ENCODE results near the gene ANKFY1. TPM values are rescaled to one million over a fixed set of nuclear protein-coding genes. Genes with fewer than 3 reads are reported as not detected.

The ANKFY1 gene
- total RNA-seq, 1 donor from 2014 or later: 44.2 TPM

- no peak for DNase-seq (ENCODE audit: extremely low spot score in 2 of 2)
- H3K4me3 ChIP-seq: no peak overlapping the region
- intact Hi-C loops (cut with DNase I): no loop called here
- no peaks in the 10 kb centered on the region for H3K27me3 ChIP-seq
- H3K9me3 ChIP-seq: no peaks in the 10 kb centered on the region
- H3K27ac ChIP-seq: no peak overlapping the region
- peaks cover 28% of the 10 kb centered on the region for H3K4me1 ChIP-seq
- peaks cover 0 to 53% of the 10 kb centered on the region in 2 donors for H3K36me3 ChIP-seq
- TF ChIP-seq CTCF (IDR thresholded peaks at IDR 0.05) (no peak), POLR2A (IDR thresholded peaks at IDR 0.05) (no peak), POLR2AphosphoS5 (IDR thresholded peaks at IDR 0.05; ENCODE audit: insufficient read depth in 1 of 2, low read depth in 1 of 2) (no peak)
Observed at GRCh38 chr17:4166419-4166818, 97.4 kb downstream of the ANKFY1 start.

- Histone ChIP-seq H3K4me1 (peaks cover 37% of the 10 kb centered on the region), H3K27me3 (no peaks in the 10 kb centered on the region), H3K36me3 (peaks cover 0 to 43% of the 10 kb centered on the region in 2 donors), H3K9me3 (no peaks in the 10 kb centered on the region), H3K4me3 (no peak overlapping the region), H3K27ac (no peak overlapping the region)
- TF ChIP-seq CTCF (IDR thresholded peaks at IDR 0.05): no peak
- TF ChIP-seq POLR2AphosphoS5 (IDR thresholded peaks at IDR 0.05; ENCODE audit: insufficient read depth in 1 of 2, low read depth in 1 of 2): no peak
- no peak for TF ChIP-seq POLR2A (IDR thresholded peaks at IDR 0.05)
- DNase-seq (ENCODE audit: extremely low spot score in 2 of 2): no peak
- intact Hi-C loops (cut with DNase I): no loop called here
Observed at GRCh38 chr17:4165301-4166010, 98.3 kb downstream of the ANKFY1 start.

- intact Hi-C loops (cut with DNase I): no loop called here
- TF ChIP-seq POLR2A (IDR thresholded peaks at IDR 0.05): no peak
- no peak for TF ChIP-seq CTCF (IDR thresholded peaks at IDR 0.05)
- TF ChIP-seq POLR2AphosphoS5 (IDR thresholded peaks at IDR 0.05; ENCODE audit: insufficient read depth in 1 of 2, low read depth in 1 of 2): no peak
- H3K9me3 ChIP-seq: no peaks in the 10 kb centered on the region
- peaks cover 0 to 36% of the 10 kb centered on the region in 2 donors for H3K36me3 ChIP-seq
- H3K4me1 ChIP-seq: peaks cover 37% of the 10 kb centered on the region
- no peak for DNase-seq (ENCODE audit: extremely low spot score in 2 of 2)
- no peaks in the 10 kb centered on the region for H3K27me3 ChIP-seq
- no peak overlapping the region for H3K4me3 ChIP-seq
- H3K27ac ChIP-seq: no peak overlapping the region
Observed at GRCh38 chr17:4163951-4164350, 99.8 kb downstream of the ANKFY1 start.

- H3K4me1 ChIP-seq: peaks cover 37% of the 10 kb centered on the region
- DNase-seq (ENCODE audit: extremely low spot score in 2 of 2): no peak
- no peaks in the 10 kb centered on the region for H3K9me3 ChIP-seq
- H3K36me3 ChIP-seq: peaks cover 0 to 28% of the 10 kb centered on the region in 2 donors
- no peaks in the 10 kb centered on the region for H3K27me3 ChIP-seq
- intact Hi-C loops (cut with DNase I): no loop called here
- TF ChIP-seq CTCF (IDR thresholded peaks at IDR 0.05) (no peak), POLR2AphosphoS5 (IDR thresholded peaks at IDR 0.05; ENCODE audit: insufficient read depth in 1 of 2, low read depth in 1 of 2) (no peak), POLR2A (IDR thresholded peaks at IDR 0.05) (no peak)
- peak overlapping the region; percentile 17 for H3K27ac ChIP-seq
- H3K4me3 ChIP-seq: no peak overlapping the region
Observed at GRCh38 chr17:4162775-4163466, 100.9 kb downstream of the ANKFY1 start.

- DNase-seq (ENCODE audit: extremely low spot score in 2 of 2): no peak
- Histone ChIP-seq H3K36me3 (peaks cover 0 to 28% of the 10 kb centered on the region in 2 donors), H3K9me3 (no peaks in the 10 kb centered on the region)
Observed at GRCh38 chr17:4162321-4162720, 101.5 kb downstream of the ANKFY1 start.

More at GRCh38 chr17:4162321-4162720, 101.5 kb downstream of the ANKFY1 start:
- intact Hi-C loops (cut with DNase I): no loop called here
- Histone ChIP-seq H3K4me1 (peaks cover 37% of the 10 kb centered on the region), H3K27me3 (no peaks in the 10 kb centered on the region), H3K27ac (peak overlapping the region; percentile 14), H3K4me3 (no peak overlapping the region)
- no peak for TF ChIP-seq POLR2AphosphoS5 (IDR thresholded peaks at IDR 0.05; ENCODE audit: insufficient read depth in 1 of 2, low read depth in 1 of 2)
- TF ChIP-seq POLR2A (IDR thresholded peaks at IDR 0.05): no peak
- no peak for TF ChIP-seq CTCF (IDR thresholded peaks at IDR 0.05)

Data from vagina (tissue), 2 donors.